H1 (cell line): ENCODE measurements around the gene UBE2G2. TPM values are rescaled to one million over a fixed set of nuclear protein-coding genes. Genes with fewer than 3 reads are reported as not detected.

Experiments used
- CTCF ChIA-PET: fragments of 300-600 bp; sonication (Branson Sonifier 250); formaldehyde crosslinking; loops from one replicate; lab custom pipeline; 2021; ENCODE audit not compliant: partially characterized antibody; lab: Charles Lee
- POLR2A ChIA-PET: fragments of 300-600 bp; sonication (Branson Sonifier 250); formaldehyde crosslinking; loops from one replicate; lab custom pipeline; 2021; ENCODE audit warnings: inconsistent platforms; ENCODE audit not compliant: partially characterized antibody; lab: Charles Lee
- DNase-seq, 2 experiments: peaks; one replicate each; pipeline versions ENCODE4 v3.0.0 to v3.0.0-alpha.2; 2010 to 2022; ENCODE audit warnings: low spot score in 2 of 2, low read depth in 1 of 2, mixed read lengths in 1 of 2
- FAIRE-seq: peaks from 2 replicates; lab custom pipeline; 2011; peaks lifted over from hg19 to GRCh38; lab: Jason Lieb, UNC
- H2AFZ ChIP-seq: 2 replicates; pipeline ENCODE4 v1.8.1; 2012; ENCODE audit warnings: low read length, inconsistent platforms
- H2AK5ac ChIP-seq: 2 replicates; pipeline ENCODE4 v1.6.1; 2013; ENCODE audit warnings: low read depth, low read length
- H2BK120ac ChIP-seq: replicated peaks from 2 replicates; pipeline ENCODE3; 2013; ENCODE audit warnings: low read depth, low read length, inconsistent platforms
- H2BK12ac ChIP-seq: 2 replicates; pipeline ENCODE4 v1.6.1; 2013; ENCODE audit warnings: low read depth, low read length
- H2BK15ac ChIP-seq: 2 replicates; pipeline ENCODE4 v1.6.1; 2013; ENCODE audit warnings: low read length
- H2BK20ac ChIP-seq: 2 replicates; pipeline ENCODE4 v1.6.1; 2013; ENCODE audit warnings: low read length
- H2BK5ac ChIP-seq: 2 replicates; pipeline ENCODE4 v1.6.1; 2013; ENCODE audit warnings: low read depth, low read length
- H3K14ac ChIP-seq: 2 replicates; pipeline ENCODE4 v1.6.1; 2013; ENCODE audit warnings: inconsistent platforms; ENCODE audit not compliant: insufficient read length
- H3K18ac ChIP-seq: 2 replicates; pipeline ENCODE4 v1.6.1; 2013; ENCODE audit warnings: low read length; ENCODE audit errors: extremely low read depth
- H3K23ac ChIP-seq: 2 replicates; pipeline ENCODE4 v1.6.1; 2013; ENCODE audit warnings: inconsistent platforms; ENCODE audit not compliant: insufficient read length
- H3K23me2 ChIP-seq: 2 replicates; pipeline ENCODE4 v1.6.1; 2013; ENCODE audit warnings: low read depth, low read length
- H3K27ac ChIP-seq: 2 replicates; pipeline ENCODE4 v1.6.1; 2011; ENCODE audit warnings: low read depth, low read length, inconsistent platforms
- H3K27me3 ChIP-seq, 4 experiments: replicated peaks in 1 of 4; 1 replicate in 1 of 4; 2 replicates in 3 of 4; pipeline versions ENCODE4 v1.6.1 to v1.8.1; 2011 to 2013; ENCODE audit warnings: low read length in 3 of 4, mild to moderate bottlenecking in 3 of 4, inconsistent platforms in 2 of 4, mixed read lengths in 2 of 4, moderate library complexity in 1 of 4; ENCODE audit not compliant: control insufficient read depth in 3 of 4, insufficient read depth in 3 of 4; ENCODE audit errors: extremely low read depth in 1 of 4
- H3K36me3 ChIP-seq, 4 experiments: 2 replicates each; pipeline versions ENCODE4 v1.6.1 to v1.8.1; 2011 to 2013; ENCODE audit warnings: mild to moderate bottlenecking in 4 of 4, low read length in 3 of 4, moderate library complexity in 2 of 4, control low read depth in 1 of 4, inconsistent platforms in 1 of 4; ENCODE audit not compliant: insufficient read depth in 4 of 4, control insufficient read depth in 2 of 4
- H3K4ac ChIP-seq: replicated peaks from 2 replicates; pipeline ENCODE3; 2013; ENCODE audit warnings: low read length, low read depth, mixed read lengths, inconsistent platforms; ENCODE audit not compliant: insufficient read length
- H3K4me1 ChIP-seq, 4 experiments: replicated peaks in 1 of 4; 1 replicate in 1 of 4; 2 replicates in 3 of 4; pipeline versions ENCODE4 v1.6.1 to v1.8.1; 2011 to 2013; ENCODE audit warnings: low read length in 3 of 4, inconsistent platforms in 2 of 4, mixed read lengths in 1 of 4; ENCODE audit not compliant: insufficient read depth in 4 of 4, control insufficient read depth in 3 of 4
- H3K4me2 ChIP-seq, 2 experiments: 2 replicates each; pipeline versions ENCODE4 v1.6.1 to v1.8.1; 2011 to 2013; ENCODE audit warnings: low read depth in 2 of 2, low read length in 2 of 2, control low read depth in 1 of 2, inconsistent platforms in 1 of 2, mild to moderate bottlenecking in 1 of 2; ENCODE audit not compliant: insufficient read depth in 1 of 2
- H3K4me3 ChIP-seq, 4 experiments: fragments of 200-600, 300-600 bp in 1 of 4; sonication (generic), shearing (Covaris generic), sonication (Bioruptor Twin) in 1 of 4; 2 replicates each; pipeline versions ENCODE4 v1.5.1 to v1.8.1; 2011 to 2016; ENCODE audit warnings: low read length in 4 of 4, low read depth in 3 of 4, control low read depth in 2 of 4, inconsistent platforms in 2 of 4, mild to moderate bottlenecking in 2 of 4, mixed read lengths in 1 of 4, moderate library complexity in 1 of 4; ENCODE audit not compliant: insufficient read depth in 2 of 4; ENCODE audit errors: extremely low read depth in 1 of 4
- H3K56ac ChIP-seq: replicated peaks from 2 replicates; pipeline ENCODE3; 2013; ENCODE audit warnings: low read depth, mild to moderate bottlenecking, mixed read lengths, low read length, inconsistent platforms; ENCODE audit not compliant: insufficient read length
- H3K79me1 ChIP-seq: 2 replicates; pipeline ENCODE4 v1.6.1; 2013; ENCODE audit warnings: low read depth, low read length, control low read depth
- H3K79me2 ChIP-seq, 2 experiments: 2 replicates each; pipeline versions ENCODE4 v1.6.1 to v1.8.1; 2012 to 2013; ENCODE audit warnings: low read length in 2 of 2, mild to moderate bottlenecking in 2 of 2, inconsistent platforms in 1 of 2; ENCODE audit not compliant: insufficient read depth in 2 of 2, control insufficient read depth in 1 of 2
- H3K9ac ChIP-seq, 4 experiments: replicated peaks in 1 of 4; 1 replicate in 1 of 4; 2 replicates in 3 of 4; pipeline versions ENCODE4 v1.6.1 to v1.8.1; 2011 to 2013; ENCODE audit warnings: low read depth in 3 of 4, low read length in 3 of 4, control low read depth in 2 of 4, mild to moderate bottlenecking in 2 of 4, moderate library complexity in 2 of 4, inconsistent platforms in 1 of 4; ENCODE audit errors: extremely low read depth in 1 of 4
- H3K9me3 ChIP-seq, 2 experiments: 2 replicates each; pipeline versions ENCODE4 v1.6.1 to v1.8.1; 2012 to 2013; ENCODE audit warnings: mild to moderate bottlenecking in 2 of 2, moderate library complexity in 2 of 2, control low read depth in 1 of 2, inconsistent platforms in 1 of 2, low read depth in 1 of 2, low read length in 1 of 2, mixed read lengths in 1 of 2; ENCODE audit not compliant: insufficient read depth in 2 of 2
- H4K20me1 ChIP-seq, 2 experiments: replicated peaks in 1 of 2; 2 replicates each; pipeline versions ENCODE3 to v1.8.1; 2011 to 2013; ENCODE audit warnings: inconsistent platforms in 2 of 2, low read length in 2 of 2, mild to moderate bottlenecking in 1 of 2; ENCODE audit not compliant: insufficient read depth in 2 of 2, control insufficient read depth in 1 of 2
- H4K5ac ChIP-seq: 2 replicates; pipeline ENCODE4 v1.6.1; 2013; ENCODE audit warnings: low read length, low read depth, mixed read lengths, inconsistent platforms; ENCODE audit not compliant: insufficient read length
- H4K8ac ChIP-seq: 2 replicates; pipeline ENCODE4 v1.8.0; 2013; ENCODE audit warnings: mild to moderate bottlenecking, moderate library complexity, low read length, inconsistent platforms; ENCODE audit not compliant: insufficient read depth; ENCODE audit errors: extremely low read depth
- H4K91ac ChIP-seq: replicated peaks from 2 replicates; pipeline ENCODE3; 2013; ENCODE audit warnings: low read length, mixed read lengths, inconsistent platforms; ENCODE audit not compliant: insufficient read length
- CBX8 ChIP-seq: fragments of 300-800, 300-1000 bp; sonication (generic); IDR thresholded peaks from 2 replicates; pipeline ENCODE4 v1.7.1; 2016; ENCODE audit warnings: low read depth, low read length, borderline replicate concordance
- CTBP2 ChIP-seq: IDR thresholded peaks from 2 replicates; pipeline ENCODE4 v1.7.0; 2011; ENCODE audit warnings: borderline replicate concordance, mild to moderate bottlenecking, moderate library complexity, mixed read lengths, low read length; ENCODE audit not compliant: insufficient read depth, insufficient read length
- FOSL1 ChIP-seq: IDR thresholded peaks from 2 replicates; pipeline ENCODE4 v1.6.1; 2011; ENCODE audit warnings: mild to moderate bottlenecking, low read depth, low read length, moderate library complexity; ENCODE audit not compliant: insufficient read depth
- YY1 ChIP-seq: IDR thresholded peaks from 2 replicates; pipeline ENCODE4 v1.6.1; 2011; ENCODE audit warnings: low read depth, mild to moderate bottlenecking, low read length
- WGBS, 2 experiments: shearing (Covaris generic) in 1 of 2; methylation state at CpG; one replicate each; pipeline versions ENCODE4 v1.1.6 to v1.1.7; 2013 to 2015; ENCODE audit warnings: low lambda C conversion rate in 2 of 2, mixed read lengths in 2 of 2, inconsistent platforms in 1 of 2, low coverage in 1 of 2, missing lambda C conversion rate in 1 of 2; ENCODE audit not compliant: insufficient replicate concordance in 2 of 2, insufficient coverage in 1 of 2, insufficient read length in 1 of 2; ENCODE audit errors: extremely low coverage in 1 of 2, missing lambda C conversion rate in 1 of 2; 5-methylcytosine and 5-hydroxymethylcytosine counted together
- polyA plus RNA-seq, 7 experiments: library from polyadenylated mRNA; depleted of rRNA in 3 of 7; stranded (reverse) in 5 of 7; unstranded in 2 of 7; fragments of >200 nt in 5 of 7; fragments of 200-250 nt in 2 of 7; gene quantifications; 1 replicate in 5 of 7; 2 replicates in 1 of 7; 4 replicates in 1 of 7; pipeline versions ENCODE4 v1.2.1 to v1.2.3, GENCODE V29; 2011 to 2013; ENCODE audit warnings: missing spikeins in 2 of 7, mixed read lengths in 2 of 7
- total RNA-seq: library from RNA; stranded (reverse); fragmentation: NEBNext Ultra II Directional; extraction: Animal tissue kit (Norgen Biotek cat#: 25700); gene quantifications from 2 replicates; pipeline ENCODE4 v1.2.1, GENCODE V29; 2021

UBE2G2 gene
- total and polyA plus RNA-seq, 2 of the 8 experiments (the other 6 are each of a cell fraction or from before 2014, with no cell fraction given): 96.3 to 101 TPM

DNA sequence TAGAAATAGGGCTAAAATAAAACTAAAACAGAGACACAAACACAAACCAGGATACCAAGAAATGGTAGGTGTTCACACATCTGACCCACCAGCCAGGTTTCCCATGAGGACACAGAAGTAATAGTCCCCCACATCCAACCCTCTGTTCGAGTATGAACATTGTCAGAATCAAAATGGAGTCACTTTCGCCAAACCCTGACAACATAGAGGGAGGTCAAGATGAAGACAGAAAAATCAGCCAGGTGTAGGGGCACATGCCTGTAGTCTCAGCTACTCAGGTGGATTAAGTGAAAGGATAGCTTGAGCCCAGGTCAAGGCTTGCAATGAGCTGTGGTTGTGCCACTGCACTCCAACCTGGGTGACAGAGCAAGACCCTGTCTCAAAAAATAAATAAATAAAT, 3.8 kb downstream of the UBE2G2 start:
- Histone ChIP-seq H2BK12ac (no peak overlapping the region), H3K23ac (no peak overlapping the region), H3K79me2 (peaks cover 18 to 82% of the 10 kb centered on the region in 2 experiments), H3K9me3 (no peaks in the 10 kb centered on the region), H3K23me2 (peaks cover 5% of the 10 kb centered on the region), H3K4me2 (no peak overlapping the region), H3K4ac (no peak overlapping the region), H2AK5ac (no peak overlapping the region), H3K9ac (no peak overlapping the region), H2BK15ac (no peak overlapping the region), H4K20me1 (peaks cover 11 to 21% of the 10 kb centered on the region in 2 experiments), H3K18ac (no peak overlapping the region), H2BK20ac (no peak overlapping the region), H3K27me3 (no peaks in the 10 kb centered on the region), H3K36me3 (peaks cover 0 to 22% (median 9%) of the 10 kb centered on the region in 4 experiments; a peak in 6 of 8 replicates), H3K4me1 (peaks cover 0 to 13% (median 3%) of the 10 kb centered on the region in 4 experiments; a peak in 3 of 7 replicates), H3K79me1 (peaks cover under 1% of the 10 kb centered on the region; the same call in 1 of the 2 replicates), H4K5ac (no peak overlapping the region), H4K8ac (no peak overlapping the region), H2BK120ac (no peak overlapping the region), H2AFZ (no peak overlapping the region), H4K91ac (no peak overlapping the region), H3K14ac (no peak overlapping the region), H3K27ac (no peak overlapping the region), H3K4me3 (no peak overlapping the region), H3K56ac (no peak overlapping the region), H2BK5ac (no peak overlapping the region)
- CTCF ChIA-PET: interaction anchor here (1.2 to 1.5 kb wide), 3 partner anchors 47 to 332 kb away, joined by 3 to 5 read pairs (median 4); no protein-coding TSS in a partner anchor
- no peak for FAIRE-seq
- POLR2A ChIA-PET: interaction anchor here (0.5 to 1.4 kb wide), 2 partner anchors 20 to 63 kb away, joined by 3 read pairs; no protein-coding TSS in a partner anchor
- WGBS, 2 experiments: 82% methylated on average over 2 of the region's 2 CpGs; no CpG with 5 or more reads in 1 of the 2 experiments
- DNase-seq: no peak
- no peak for TF ChIP-seq CBX8
- no peak for TF ChIP-seq YY1
- TF ChIP-seq CTBP2: no peak
- TF ChIP-seq FOSL1: no peak
